Liver (tissue), 9 donors: ENCODE measurements around the gene IL12RB2. TPM values are rescaled to one million over a fixed set of nuclear protein-coding genes. Genes with fewer than 3 reads are reported as not detected.

Source experiments
- DNase-seq: peaks from one replicate; pipeline ENCODE4 v3.0.0-alpha.2; 2017; ENCODE audit warnings: low spot score
- H3K27ac ChIP-seq, 2 donors: one replicate each; pipeline ENCODE4 v1.7.0; 2013; ENCODE audit warnings: inconsistent platforms in 2 of 2, low read length in 2 of 2, control low read depth in 1 of 2, low read depth in 1 of 2, mild to moderate bottlenecking in 1 of 2
- H3K27me3 ChIP-seq, 4 donors: one replicate each; pipeline versions ENCODE4 v1.6.1 to v1.7.0; 2013; ENCODE audit warnings: low read length in 3 of 4, inconsistent platforms in 1 of 4, mild to moderate bottlenecking in 1 of 4, moderate library complexity in 1 of 4; ENCODE audit not compliant: control insufficient read depth in 4 of 4, insufficient read depth in 4 of 4
- H3K36me3 ChIP-seq, 4 donors: one replicate each; pipeline versions ENCODE4 v1.6.1 to v1.7.0; 2013; ENCODE audit warnings: low read length in 3 of 4, mild to moderate bottlenecking in 3 of 4, low read depth in 1 of 4, moderate library complexity in 1 of 4; ENCODE audit not compliant: control insufficient read depth in 4 of 4, insufficient read depth in 3 of 4
- H3K4me1 ChIP-seq, 4 donors: one replicate each; pipeline versions ENCODE4 v1.6.1 to v1.7.0; 2013; ENCODE audit warnings: low read length in 3 of 4, mild to moderate bottlenecking in 3 of 4, moderate library complexity in 1 of 4; ENCODE audit not compliant: control insufficient read depth in 4 of 4, insufficient read depth in 4 of 4
- H3K4me3 ChIP-seq, 3 donors: one replicate each; pipeline versions ENCODE4 v1.6.1 to v1.7.0; 2013; ENCODE audit warnings: low read length in 3 of 3, control low read depth in 1 of 3, low read depth in 1 of 3, mild to moderate bottlenecking in 1 of 3
- H3K9ac ChIP-seq, 2 donors: one replicate each; pipeline ENCODE4 v1.7.0; 2013; ENCODE audit warnings: low read length in 2 of 2, mild to moderate bottlenecking in 2 of 2, moderate library complexity in 2 of 2, control low read depth in 1 of 2, low read depth in 1 of 2
- H3K9me3 ChIP-seq, 4 donors: one replicate each; pipeline versions ENCODE4 v1.6.1 to v1.7.0; 2013; ENCODE audit warnings: low read length in 3 of 4; ENCODE audit not compliant: control insufficient read depth in 4 of 4
- ATF3 ChIP-seq: IDR thresholded peaks from 2 replicates; pipeline ENCODE4 v1.6.1; 2016; ENCODE audit warnings: antibody characterized with exemption
- CTCF ChIP-seq: fragments of 150-350 bp; IDR thresholded peaks from 2 replicates; pipeline ENCODE4 v1.5.1; 2017; ENCODE audit warnings: improper control_type of control experiment, low read depth, low read length; ENCODE audit not compliant: missing input control
- FOXA1 ChIP-seq: IDR thresholded peaks from 2 replicates; pipeline ENCODE4 v1.6.1; 2016; ENCODE audit warnings: antibody characterized with exemption
- FOXA2 ChIP-seq: IDR thresholded peaks from 2 replicates; pipeline ENCODE4 v1.6.1; 2016; ENCODE audit warnings: antibody characterized with exemption
- GABPA ChIP-seq, 2 donors: IDR thresholded peaks in 1 of 2; conservative IDR thresholded peaks in 1 of 2; 2 replicates each; pipeline ENCODE4 v1.6.1; 2016; ENCODE audit warnings: antibody characterized with exemption in 2 of 2, mild to moderate bottlenecking in 1 of 2, moderate library complexity in 1 of 2
- HNF4A ChIP-seq, 2 donors: conservative IDR thresholded peaks; 2 replicates each; pipeline ENCODE4 v1.6.1; 2016; ENCODE audit warnings: antibody characterized with exemption in 2 of 2, mild to moderate bottlenecking in 2 of 2
- HNF4G ChIP-seq: IDR thresholded peaks from 2 replicates; pipeline ENCODE4 v1.6.1; 2016; ENCODE audit warnings: antibody characterized with exemption
- JUND ChIP-seq, 2 donors: IDR thresholded peaks; 2 replicates each; pipeline ENCODE4 v1.6.1; 2016; ENCODE audit warnings: antibody characterized with exemption in 2 of 2
- MAX ChIP-seq: IDR thresholded peaks from 2 replicates; pipeline ENCODE4 v1.6.1; 2016; ENCODE audit warnings: antibody characterized with exemption
- RAD21 ChIP-seq, 2 donors: IDR thresholded peaks; 2 replicates each; pipeline ENCODE4 v1.6.1; 2016; ENCODE audit warnings: antibody characterized with exemption in 2 of 2, mild to moderate bottlenecking in 2 of 2
- REST ChIP-seq: IDR thresholded peaks from 2 replicates; pipeline ENCODE4 v1.6.1; 2016; ENCODE audit warnings: antibody characterized with exemption, mild to moderate bottlenecking
- RXRA ChIP-seq, 2 donors: IDR thresholded peaks; 2 replicates each; pipeline ENCODE4 v1.6.1; 2017 to 2018; ENCODE audit warnings: antibody characterized with exemption in 2 of 2, mild to moderate bottlenecking in 1 of 2
- SP1 ChIP-seq: IDR thresholded peaks from 2 replicates; pipeline ENCODE4 v1.6.1; 2018; ENCODE audit warnings: antibody characterized with exemption, mild to moderate bottlenecking
- TAF1 ChIP-seq: conservative IDR thresholded peaks from 2 replicates; pipeline ENCODE4 v1.6.1; 2016; ENCODE audit warnings: antibody characterized with exemption, mild to moderate bottlenecking
- ZBTB33 ChIP-seq: IDR thresholded peaks from 2 replicates; pipeline ENCODE4 v1.6.1; 2016; ENCODE audit warnings: antibody characterized with exemption
- WGBS: extraction: QIAGEN DNeasy Blood & Tissue Kit; methylation state at CpG from one replicate; pipeline ENCODE4 v1.1.7; 2013; 5-methylcytosine and 5-hydroxymethylcytosine counted together
- polyA plus RNA-seq, 2 donors: library from polyadenylated mRNA; stranded (reverse) in 1 of 2; unstranded in 1 of 2; fragments of 200-250 nt in 1 of 2; fragments of >200 nt in 1 of 2; fragmentation: Nextera tagmentation in 1 of 2; extraction: Ambion mirVana in 1 of 2; gene quantifications; one replicate each; pipeline versions ENCODE4 v1.2.1 to v1.2.3, GENCODE V29; 2013 to 2015
- total RNA-seq, 2 donors: library from RNA; depleted of rRNA; stranded (reverse); fragments of >200 nt; gene quantifications; one replicate each; pipeline ENCODE4 v1.2.3, GENCODE V29; 2014
- donor health status: healthy.
- donor health status: healthy.
- donor health status: healthy.
- donor health status: healthy.
- donor health status: healthy.

IL12RB2 gene
- total and polyA plus RNA-seq, 4 donors, result 0.06 to 1.3 (median 0.58) TPM

- no peak for TF ChIP-seq REST
These were observed 86.1 kb downstream of the IL12RB2 start (continued) for GRCh38 chr1:67393737-67394136.

- Histone ChIP-seq H3K36me3 (peaks cover 0 to 33% (median 14%) of the 10 kb centered on the region in 4 donors), H3K4me1 (no peaks in the 10 kb centered on the region), H3K9me3 (no peaks in the 10 kb centered on the region), H3K4me3 (no peak overlapping the region), H3K27ac (no peak overlapping the region), H3K9ac (no peak overlapping the region), H3K27me3 (no peaks in the 10 kb centered on the region)
- WGBS, result 98% methylated on average over 4 of the region's 4 CpGs
- DNase-seq, result no peak
- no peak for TF ChIP-seq HNF4G
- no peak for TF ChIP-seq TAF1
- TF ChIP-seq CTCF, result no peak
- no peak for TF ChIP-seq RAD21 (IDR thresholded peaks at IDR 0.05)
- TF ChIP-seq MAX, result no peak
- no peak for TF ChIP-seq FOXA1
- no peak for TF ChIP-seq ZBTB33
- no peak for TF ChIP-seq HNF4A (conservative IDR thresholded peaks at IDR 0.05)
- no peak for TF ChIP-seq GABPA (IDR thresholded peaks at IDR 0.05 in 1 of 2, conservative IDR thresholded peaks at IDR 0.05 in 1 of 2)
- TF ChIP-seq FOXA2, result no peak
- TF ChIP-seq JUND (IDR thresholded peaks at IDR 0.05), result no peak
- TF ChIP-seq SP1, result no peak
- no peak for TF ChIP-seq ATF3
- no peak for TF ChIP-seq RXRA (IDR thresholded peaks at IDR 0.05)
- TF ChIP-seq REST, result no peak
These were observed 86.9 kb downstream of the IL12RB2 start for GRCh38 chr1:67394548-67394947.
